ENCODE measurements around the gene ATRIP.

DNA sequence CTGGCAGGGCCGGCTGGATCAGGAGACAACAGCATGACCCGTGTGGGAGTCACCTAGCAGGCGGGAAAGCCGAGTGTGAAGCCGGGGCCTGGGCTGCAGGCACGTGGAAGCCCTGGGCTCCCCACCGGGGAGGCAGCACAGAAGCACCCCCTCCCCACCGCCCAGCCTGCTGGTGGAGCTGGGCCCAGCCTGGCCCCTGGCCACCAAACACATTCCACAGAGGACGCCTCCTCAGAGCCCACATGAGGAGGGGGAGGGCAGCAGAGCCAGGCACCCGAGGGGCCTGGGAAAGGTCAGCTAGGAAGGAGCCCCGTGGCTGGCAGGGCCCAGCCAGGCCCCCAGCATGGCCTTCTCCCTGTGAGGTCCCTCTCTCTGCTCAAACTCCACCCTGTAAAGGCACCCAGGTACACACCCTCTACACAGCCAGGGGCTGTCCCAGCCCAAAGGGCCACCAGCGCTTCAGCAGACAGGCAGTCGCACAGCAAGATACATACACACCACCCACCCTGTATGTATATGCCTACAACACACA lies 21.2 kb upstream of the ATRIP start:
- TF ChIP-seq GATA2 (IDR thresholded peaks at IDR 0.05; ENCODE audit: low read depth, low read length) (no peak), GATA3 (IDR thresholded peaks at IDR 0.05; ENCODE audit: low read depth, low read length) (no peak)
